ENCODE results near the gene PPP4R2. TPM values are rescaled to one million over a fixed set of nuclear protein-coding genes. Genes with fewer than 3 reads are reported as not detected.

PPP4R2 gene
- total and polyA plus RNA-seq, 2 of the 8 experiments (the other 6 are each of a cell fraction or from before 2014, with no cell fraction given): 11.5 to 89.9 TPM

DNA sequence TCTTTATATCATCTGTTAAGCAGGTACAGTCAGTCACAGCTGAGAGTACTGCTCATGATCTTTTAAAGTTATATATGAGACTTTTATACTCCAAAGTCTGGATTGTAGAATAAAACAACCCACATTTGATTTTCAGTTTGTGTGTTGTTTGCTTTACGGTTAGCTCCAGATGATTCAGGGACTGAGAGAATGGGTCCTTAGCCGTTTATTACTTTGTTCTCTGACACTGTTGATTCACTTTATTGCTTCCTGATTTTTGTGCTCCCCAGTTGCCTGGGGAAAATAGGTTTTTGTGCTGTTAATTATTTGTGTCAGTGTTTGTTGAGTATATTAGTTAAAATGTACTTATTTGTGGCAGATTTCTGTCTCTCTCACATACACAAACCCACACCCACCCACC, 56.2 kb downstream of the PPP4R2 start:
- 76% methylated on average over 2 of the region's 2 CpGs; no CpG with 5 or more reads in 1 of the 2 experiments for WGBS, 2 experiments (ENCODE audit: extremely low coverage in 1 of 2, insufficient coverage in 1 of 2, insufficient read length in 1 of 2, insufficient replicate concordance in 2 of 2, low coverage in 1 of 2, low lambda C conversion rate in 2 of 2, missing lambda C conversion rate in 1 of 2)
- H4K20me1 ChIP-seq (replicated peaks in 1 of 2; ENCODE audit: control insufficient read depth in 1 of 2, insufficient read depth in 2 of 2, low read length in 2 of 2): peaks cover 2% of the 10 kb centered on the region in 2 experiments
- TF ChIP-seq SIX5 (IDR thresholded peaks at IDR 0.05; ENCODE audit: low read depth, low read length) (no peak), YY1 (IDR thresholded peaks at IDR 0.05; ENCODE audit: low read depth, low read length) (no peak), JUN (IDR thresholded peaks at IDR 0.05; ENCODE audit: low read depth, low read length) (no peak), MAFK (IDR thresholded peaks at IDR 0.05; ENCODE audit: low read depth, low read length) (no peak), CTBP2 (IDR thresholded peaks at IDR 0.05; ENCODE audit: borderline replicate concordance, insufficient read depth, insufficient read length, low read length) (no peak)

More for the DNA sequence above, 56.2 kb downstream of the PPP4R2 start:
- no peak overlapping the region for H3K18ac ChIP-seq (ENCODE audit: extremely low read depth, low read length)
- no peak overlapping the region for H2AK5ac ChIP-seq (ENCODE audit: low read depth, low read length)
- no peak overlapping the region for H2AFZ ChIP-seq (ENCODE audit: low read length)
- peaks cover 0 to 6% (median 0%) of the 10 kb centered on the region in 4 experiments; a peak in 1 of 8 replicates for H3K36me3 ChIP-seq (ENCODE audit: control insufficient read depth in 2 of 4, insufficient read depth in 4 of 4, low read length in 3 of 4)
- no peak overlapping the region for H2BK120ac ChIP-seq (replicated peaks; ENCODE audit: low read depth, low read length)
- no peak overlapping the region for H3K23ac ChIP-seq (ENCODE audit: insufficient read length)
- DNase-seq (ENCODE audit: low read depth in 1 of 2, low spot score in 2 of 2) (no peak), FAIRE-seq (no peak)
- no peaks in the 10 kb centered on the region for H3K4me1 ChIP-seq (replicated peaks in 1 of 4; ENCODE audit: control insufficient read depth in 3 of 4, insufficient read depth in 4 of 4, low read length in 3 of 4)
- no peak overlapping the region for H2BK12ac ChIP-seq (ENCODE audit: low read depth, low read length)
- no peak overlapping the region for H4K5ac ChIP-seq (ENCODE audit: insufficient read length, low read depth, low read length)
- no peak overlapping the region for H3K14ac ChIP-seq (ENCODE audit: insufficient read length)
- H3K4ac ChIP-seq (replicated peaks; ENCODE audit: insufficient read length, low read depth, low read length): no peak overlapping the region
- H3K27me3 ChIP-seq (replicated peaks in 1 of 4; ENCODE audit: control insufficient read depth in 3 of 4, extremely low read depth in 1 of 4, insufficient read depth in 3 of 4, low read length in 3 of 4): no peaks in the 10 kb centered on the region
- CTCF ChIA-PET (ENCODE audit: partially characterized antibody): no interaction called here
- no peaks in the 10 kb centered on the region for H3K9me3 ChIP-seq (ENCODE audit: insufficient read depth in 2 of 2, low read depth in 1 of 2, low read length in 1 of 2)
- no peak overlapping the region for H2BK15ac ChIP-seq (ENCODE audit: low read length)
- H3K79me2 ChIP-seq (ENCODE audit: control insufficient read depth in 1 of 2, insufficient read depth in 2 of 2, low read length in 2 of 2): peaks cover 0 to 53% of the 10 kb centered on the region in 2 experiments; a peak in 3 of 4 replicates
- H3K4me3 ChIP-seq (ENCODE audit: extremely low read depth in 1 of 4, insufficient read depth in 2 of 4, low read depth in 3 of 4, low read length in 4 of 4): no peak overlapping the region
- H2BK5ac ChIP-seq (ENCODE audit: low read depth, low read length): no peak overlapping the region
- POLR2A ChIA-PET (ENCODE audit: partially characterized antibody): no interaction called here
- no peaks in the 10 kb centered on the region for H3K79me1 ChIP-seq (ENCODE audit: low read depth, low read length)
- H3K9ac ChIP-seq (replicated peaks in 1 of 4; ENCODE audit: extremely low read depth in 1 of 4, low read depth in 3 of 4, low read length in 3 of 4): no peak overlapping the region
- H2BK20ac ChIP-seq (ENCODE audit: low read length): no peak overlapping the region
- no peak overlapping the region for H3K27ac ChIP-seq (ENCODE audit: low read depth, low read length)
- H3K56ac ChIP-seq (replicated peaks; ENCODE audit: insufficient read length, low read depth, low read length): no peak overlapping the region
- H3K4me2 ChIP-seq (ENCODE audit: insufficient read depth in 1 of 2, low read depth in 2 of 2, low read length in 2 of 2): no peak overlapping the region
- H4K8ac ChIP-seq (ENCODE audit: extremely low read depth, insufficient read depth, low read length): no peak overlapping the region
- no peak overlapping the region for H4K91ac ChIP-seq (replicated peaks; ENCODE audit: insufficient read length, low read length)
- H3K23me2 ChIP-seq (ENCODE audit: low read depth, low read length): no peaks in the 10 kb centered on the region

All from H1 (cell line).